AG08395 (cell line): ENCODE data around the gene ATG9A.
A peak's percentile ranks its signal among the peaks of the same experiment; 100 is the strongest.
"Not testable (repeated sequence)": the region's sequence is repeated elsewhere in the genome, so short reads cannot be mapped to it uniquely, and the experiment has no call there.

Source experiments
- DNase-seq: peaks from one replicate; pipeline ENCODE4 v3.0.0; 2012; ENCODE audit warnings: mixed read lengths, low spot score

ATG9A gene

GRCh38 chr2:219229305-219230058 lies at the start of gene ATG9A, which contains the start of gene ANKZF1:
Gene ATG9A (minus strand): TSS chr2:219229636. CDS start chr2:219228024, 1,612 bp downstream.
Gene ANKZF1 (plus strand): TSS chr2:219229806. CDS start chr2:219230258, 452 bp downstream.
- DNase-seq: peak; percentile 99

GRCh38 chr2:219278655-219279150 lies 49.3 kb upstream of the ATG9A start:
- DNase-seq: no peak

- DNase-seq: peak; percentile 74
These were observed 48.5 kb upstream of the ATG9A start for GRCh38 chr2:219277703-219278654.

GRCh38 chr2:219274361-219274921 lies 45.0 kb upstream of the ATG9A start:
- DNase-seq: peak; percentile 93

- DNase-seq: no peak
These were observed 44.5 kb upstream of the ATG9A start for GRCh38 chr2:219273937-219274336.

GRCh38 chr2:219272995-219273394 lies 43.6 kb upstream of the ATG9A start:
- DNase-seq: no peak

GRCh38 chr2:219272356-219272755 lies 42.9 kb upstream of the ATG9A start:
- no peak for DNase-seq

GRCh38 chr2:219271021-219271420 lies 41.6 kb upstream of the ATG9A start:
- DNase-seq: no peak

- DNase-seq: no peak
These were observed 40.6 kb upstream of the ATG9A start for GRCh38 chr2:219270055-219270372.

- DNase-seq: no peak
These were observed 40.1 kb upstream of the ATG9A start for GRCh38 chr2:219269362-219270054.

GRCh38 chr2:219268294-219268693 lies 38.9 kb upstream of the ATG9A start:
- no peak for DNase-seq

- no peak for DNase-seq
These were observed 37.5 kb upstream of the ATG9A start for GRCh38 chr2:219266886-219267285.

- DNase-seq: no peak
These were observed 36.8 kb upstream of the ATG9A start for GRCh38 chr2:219266232-219266631.

GRCh38 chr2:219261024-219261855 lies 31.8 kb upstream of the ATG9A start:
- DNase-seq: no peak

GRCh38 chr2:219258942-219259341 lies 29.5 kb upstream of the ATG9A start:
- not testable (repeated sequence) for DNase-seq

GRCh38 chr2:219254590-219255201 lies 25.3 kb upstream of the ATG9A start:
- no peak for DNase-seq

GRCh38 chr2:219253753-219254589 lies 24.5 kb upstream of the ATG9A start, which contains the start of gene TUBA4A:
Gene TUBA4A (minus strand): TSS chr2:219253918. CDS start chr2:219253858, 60 bp downstream.
- peak; percentile 94 for DNase-seq

GRCh38 chr2:219252900-219253752 lies 23.7 kb upstream of the ATG9A start, which contains the start of gene TUBA4B:
Gene TUBA4B (plus strand): TSS chr2:219253243. CDS start chr2:219253408, 165 bp downstream.
- DNase-seq: peak; percentile 31
